ENCODE measurements around the gene NCKIPSD.

GRCh38 chr3:48681541-48681880 is 4.2 kb downstream of the NCKIPSD start:
- TF ChIP-seq ZNF565 (CRISPR knock-in tag; conservative IDR thresholded peaks at IDR 0.05; ENCODE audit: low read depth) (no peak), SNAI2 (CRISPR knock-in tag; IDR thresholded peaks at IDR 0.05) (no peak), TCF4 (CRISPR knock-in tag; IDR thresholded peaks at IDR 0.05; ENCODE audit: borderline replicate concordance) (no peak), ZFP3 (CRISPR knock-in tag; IDR thresholded peaks at IDR 0.05) (no peak), PATZ1 (CRISPR knock-in tag; IDR thresholded peaks at IDR 0.05; ENCODE audit: borderline replicate concordance) (no peak), ZFP30 (CRISPR knock-in tag; IDR thresholded peaks at IDR 0.05) (no peak)

Measured in SK-N-SH treated with all-trans-retinoic acid at 6 μM for 48 hours (cell line).